ENCODE results near the gene CLDN16. TPM values are rescaled to one million over a fixed set of nuclear protein-coding genes. Genes with fewer than 3 reads are reported as not detected.

The CLDN16 gene
- total RNA-seq, 1 experiment from 2014 or later: not detected

GRCh38 chr3:190381441-190381840 is 6.5 kb upstream of the CLDN16 start (continued):
- TF ChIP-seq, protein P1, sequence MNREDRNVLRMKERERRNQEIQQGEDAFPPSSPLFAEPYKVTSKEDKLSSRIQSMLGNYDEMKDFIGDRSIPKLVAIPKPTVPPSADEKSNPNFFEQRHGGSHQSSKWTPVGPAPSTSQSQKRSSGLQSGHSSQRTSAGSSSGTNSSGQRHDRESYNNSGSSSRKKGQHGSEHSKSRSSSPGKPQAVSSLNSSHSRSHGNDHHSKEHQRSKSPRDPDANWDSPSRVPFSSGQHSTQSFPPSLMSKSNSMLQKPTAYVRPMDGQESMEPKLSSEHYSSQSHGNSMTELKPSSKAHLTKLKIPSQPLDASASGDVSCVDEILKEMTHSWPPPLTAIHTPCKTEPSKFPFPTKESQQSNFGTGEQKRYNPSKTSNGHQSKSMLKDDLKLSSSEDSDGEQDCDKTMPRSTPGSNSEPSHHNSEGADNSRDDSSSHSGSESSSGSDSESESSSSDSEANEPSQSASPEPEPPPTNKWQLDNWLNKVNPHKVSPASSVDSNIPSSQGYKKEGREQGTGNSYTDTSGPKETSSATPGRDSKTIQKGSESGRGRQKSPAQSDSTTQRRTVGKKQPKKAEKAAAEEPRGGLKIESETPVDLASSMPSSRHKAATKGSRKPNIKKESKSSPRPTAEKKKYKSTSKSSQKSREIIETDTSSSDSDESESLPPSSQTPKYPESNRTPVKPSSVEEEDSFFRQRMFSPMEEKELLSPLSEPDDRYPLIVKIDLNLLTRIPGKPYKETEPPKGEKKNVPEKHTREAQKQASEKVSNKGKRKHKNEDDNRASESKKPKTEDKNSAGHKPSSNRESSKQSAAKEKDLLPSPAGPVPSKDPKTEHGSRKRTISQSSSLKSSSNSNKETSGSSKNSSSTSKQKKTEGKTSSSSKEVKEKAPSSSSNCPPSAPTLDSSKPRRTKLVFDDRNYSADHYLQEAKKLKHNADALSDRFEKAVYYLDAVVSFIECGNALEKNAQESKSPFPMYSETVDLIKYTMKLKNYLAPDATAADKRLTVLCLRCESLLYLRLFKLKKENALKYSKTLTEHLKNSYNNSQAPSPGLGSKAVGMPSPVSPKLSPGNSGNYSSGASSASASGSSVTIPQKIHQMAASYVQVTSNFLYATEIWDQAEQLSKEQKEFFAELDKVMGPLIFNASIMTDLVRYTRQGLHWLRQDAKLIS (CRISPR knock-in tag; IDR thresholded peaks at IDR 0.05; ENCODE audit: borderline replicate concordance): no peak
- TF ChIP-seq JAZF1 (CRISPR knock-in tag; IDR thresholded peaks at IDR 0.05) (no peak), GRHL2 (CRISPR knock-in tag; IDR thresholded peaks at IDR 0.05; ENCODE audit: insufficient replicate concordance, severe bottlenecking) (no peak), SMAD3 (CRISPR knock-in tag; IDR thresholded peaks at IDR 0.05; ENCODE audit: borderline replicate concordance) (no peak)

- no peak for ATAC-seq
- POLR2A ChIA-PET: no interaction called here
- no peak overlapping the region for H3K27ac Mint-ChIP-seq
Observed at GRCh38 chr3:190382082-190382481, 5.9 kb upstream of the CLDN16 start.

DNA sequence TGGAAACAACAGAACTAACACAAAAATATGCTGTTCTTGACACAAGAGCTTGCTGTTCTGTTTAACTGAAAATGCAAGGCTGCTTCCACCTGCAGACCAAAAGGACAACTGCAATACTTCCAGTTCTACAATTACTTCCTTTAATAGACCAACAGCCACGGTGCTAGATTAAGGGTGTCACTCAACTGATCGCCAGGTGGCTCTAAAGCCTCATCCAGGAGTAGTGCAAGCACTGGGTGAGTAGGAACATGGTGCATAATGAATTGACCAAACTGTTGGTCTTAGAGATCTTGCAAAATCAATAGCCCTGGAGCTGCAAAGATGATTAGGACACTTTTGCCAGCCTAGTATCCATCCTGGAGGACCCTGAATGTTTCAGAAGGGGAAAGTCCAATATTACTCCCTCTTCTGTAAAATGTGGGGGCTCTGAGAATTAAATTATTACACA is 3.6 kb upstream of the CLDN16 start:
- Mint-ChIP-seq H3K36me3 (no peaks in the 10 kb centered on the region), H3K4me3 (no peak overlapping the region), H3K4me1 (peaks cover 11% of the 10 kb centered on the region), H3K9me3 (no peaks in the 10 kb centered on the region), H3K27me3 (ENCODE audit: low read depth) (no peaks in the 10 kb centered on the region), H3K27ac (no peak overlapping the region)
- DNase-seq (ENCODE audit: low spot score): no peak
- CTCF ChIA-PET: interaction anchor here (0.6 to 1.3 kb wide), 10 partner anchors 13 to 423 kb away, joined by 3 to 16 read pairs (median 3); partner anchors contain the start of gene CLDN1
- POLR2A ChIA-PET: interaction anchor here (0.5 kb wide), 1 partner anchor 254 kb away, joined by 6 read pairs; no protein-coding TSS in a partner anchor
- peak; percentile 93 for ATAC-seq
- TF ChIP-seq, protein P2, sequence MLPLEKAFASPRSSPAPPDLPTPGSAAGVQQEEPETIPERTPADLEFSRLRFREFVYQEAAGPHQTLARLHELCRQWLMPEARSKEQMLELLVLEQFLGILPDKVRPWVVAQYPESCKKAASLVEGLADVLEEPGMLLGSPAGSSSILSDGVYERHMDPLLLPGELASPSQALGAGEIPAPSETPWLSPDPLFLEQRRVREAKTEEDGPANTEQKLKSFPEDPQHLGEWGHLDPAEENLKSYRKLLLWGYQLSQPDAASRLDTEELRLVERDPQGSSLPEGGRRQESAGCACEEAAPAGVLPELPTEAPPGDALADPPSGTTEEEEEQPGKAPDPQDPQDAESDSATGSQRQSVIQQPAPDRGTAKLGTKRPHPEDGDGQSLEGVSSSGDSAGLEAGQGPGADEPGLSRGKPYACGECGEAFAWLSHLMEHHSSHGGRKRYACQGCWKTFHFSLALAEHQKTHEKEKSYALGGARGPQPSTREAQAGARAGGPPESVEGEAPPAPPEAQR (CRISPR knock-in tag; IDR thresholded peaks at IDR 0.05): no peak
- TF ChIP-seq SP1 (CRISPR knock-in tag; conservative IDR thresholded peaks at IDR 0.05): no peak
- no peak for TF ChIP-seq ETV6 (CRISPR knock-in tag; IDR thresholded peaks at IDR 0.05)
- TF ChIP-seq GTF2I (CRISPR knock-in tag; conservative IDR thresholded peaks at IDR 0.05): no peak
- no peak for TF ChIP-seq ZNF232 (CRISPR knock-in tag; IDR thresholded peaks at IDR 0.05)
- no peak for TF ChIP-seq ATF1 (CRISPR knock-in tag; IDR thresholded peaks at IDR 0.05)
- no peak for TF ChIP-seq USF2 (CRISPR knock-in tag; IDR thresholded peaks at IDR 0.05)
- no peak for TF ChIP-seq MYBL2 (CRISPR knock-in tag; IDR thresholded peaks at IDR 0.05)
- TF ChIP-seq MXD4 (CRISPR knock-in tag; IDR thresholded peaks at IDR 0.05; ENCODE audit: borderline replicate concordance): no peak
- TF ChIP-seq PREB (CRISPR knock-in tag; IDR thresholded peaks at IDR 0.05; ENCODE audit: borderline replicate concordance): no peak
- no peak for TF ChIP-seq OVOL2 (CRISPR knock-in tag; IDR thresholded peaks at IDR 0.05; ENCODE audit: borderline replicate concordance)
- TF ChIP-seq, protein P3, sequence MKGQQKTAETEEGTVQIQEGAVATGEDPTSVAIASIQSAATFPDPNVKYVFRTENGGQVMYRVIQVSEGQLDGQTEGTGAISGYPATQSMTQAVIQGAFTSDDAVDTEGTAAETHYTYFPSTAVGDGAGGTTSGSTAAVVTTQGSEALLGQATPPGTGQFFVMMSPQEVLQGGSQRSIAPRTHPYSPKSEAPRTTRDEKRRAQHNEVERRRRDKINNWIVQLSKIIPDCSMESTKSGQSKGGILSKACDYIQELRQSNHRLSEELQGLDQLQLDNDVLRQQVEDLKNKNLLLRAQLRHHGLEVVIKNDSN (CRISPR knock-in tag; IDR thresholded peaks at IDR 0.05): no peak
- TF ChIP-seq, protein P4, sequence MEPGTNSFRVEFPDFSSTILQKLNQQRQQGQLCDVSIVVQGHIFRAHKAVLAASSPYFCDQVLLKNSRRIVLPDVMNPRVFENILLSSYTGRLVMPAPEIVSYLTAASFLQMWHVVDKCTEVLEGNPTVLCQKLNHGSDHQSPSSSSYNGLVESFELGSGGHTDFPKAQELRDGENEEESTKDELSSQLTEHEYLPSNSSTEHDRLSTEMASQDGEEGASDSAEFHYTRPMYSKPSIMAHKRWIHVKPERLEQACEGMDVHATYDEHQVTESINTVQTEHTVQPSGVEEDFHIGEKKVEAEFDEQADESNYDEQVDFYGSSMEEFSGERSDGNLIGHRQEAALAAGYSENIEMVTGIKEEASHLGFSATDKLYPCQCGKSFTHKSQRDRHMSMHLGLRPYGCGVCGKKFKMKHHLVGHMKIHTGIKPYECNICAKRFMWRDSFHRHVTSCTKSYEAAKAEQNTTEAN (CRISPR knock-in tag; IDR thresholded peaks at IDR 0.05): no peak

More at GRCh38 chr3:190382082-190382481, 5.9 kb upstream of the CLDN16 start:
- no peak for DNase-seq (ENCODE audit: low spot score)
- CTCF ChIA-PET: interaction anchor here (1.2 kb wide), 1 partner anchor 60 kb away, joined by 3 read pairs; the partner anchor contains the start of gene CLDN1
- Mint-ChIP-seq H3K4me1 (peaks cover 12% of the 10 kb centered on the region), H3K36me3 (no peaks in the 10 kb centered on the region), H3K4me3 (no peak overlapping the region), H3K9me3 (no peaks in the 10 kb centered on the region), H3K27me3 (ENCODE audit: low read depth) (no peaks in the 10 kb centered on the region)
- TF ChIP-seq ZNF121 (CRISPR knock-in tag; IDR thresholded peaks at IDR 0.05) (no peak), IRF1 (CRISPR knock-in tag; IDR thresholded peaks at IDR 0.05) (no peak), ZNF416 (CRISPR knock-in tag; IDR thresholded peaks at IDR 0.05) (no peak), IRF2 (CRISPR knock-in tag; IDR thresholded peaks at IDR 0.05; ENCODE audit: borderline replicate concordance, low read depth) (no peak)
- TF ChIP-seq, protein P5, sequence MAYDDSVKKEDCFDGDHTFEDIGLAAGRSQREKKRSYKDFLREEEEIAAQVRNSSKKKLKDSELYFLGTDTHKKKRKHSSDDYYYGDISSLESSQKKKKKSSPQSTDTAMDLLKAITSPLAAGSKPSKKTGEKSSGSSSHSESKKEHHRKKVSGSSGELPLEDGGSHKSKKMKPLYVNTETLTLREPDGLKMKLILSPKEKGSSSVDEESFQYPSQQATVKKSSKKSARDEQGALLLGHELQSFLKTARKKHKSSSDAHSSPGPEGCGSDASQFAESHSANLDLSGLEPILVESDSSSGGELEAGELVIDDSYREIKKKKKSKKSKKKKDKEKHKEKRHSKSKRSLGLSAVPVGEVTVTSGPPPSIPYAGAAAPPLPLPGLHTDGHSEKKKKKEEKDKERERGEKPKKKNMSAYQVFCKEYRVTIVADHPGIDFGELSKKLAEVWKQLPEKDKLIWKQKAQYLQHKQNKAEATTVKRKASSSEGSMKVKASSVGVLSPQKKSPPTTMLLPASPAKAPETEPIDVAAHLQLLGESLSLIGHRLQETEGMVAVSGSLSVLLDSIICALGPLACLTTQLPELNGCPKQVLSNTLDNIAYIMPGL (CRISPR knock-in tag; IDR thresholded peaks at IDR 0.05): no peak

Measured in WTC11 (cell line).